ENCODE data around the gene ARHGAP24. TPM values are rescaled to one million over a fixed set of nuclear protein-coding genes. Genes with fewer than 3 reads are reported as not detected.

ARHGAP24 gene
- total and polyA plus RNA-seq, 4 donors: 1.8 to 15.2 (median 3.3) TPM

DNA sequence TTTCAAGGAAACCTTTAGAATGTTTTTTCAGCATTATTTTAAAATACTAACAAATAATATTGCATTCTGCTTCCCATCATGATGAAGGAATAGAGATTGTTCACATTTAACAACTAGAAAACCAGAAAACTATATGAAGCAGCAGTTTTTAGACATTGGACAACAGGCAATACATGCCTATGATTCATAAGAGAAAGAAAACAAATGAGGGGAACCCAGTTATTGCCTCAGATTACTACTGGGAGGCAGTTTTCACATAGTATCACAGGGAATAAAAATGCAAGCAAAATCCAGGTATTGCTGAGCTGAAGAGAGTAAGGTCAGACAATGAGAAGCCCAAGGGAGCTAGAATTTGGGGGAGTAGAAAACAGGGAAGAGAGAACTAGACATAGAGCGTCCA, 511.3 kb downstream of the ARHGAP24 start:
- H3K4me3 ChIP-seq (ENCODE audit: low read depth in 1 of 3, low read length in 3 of 3): no peak overlapping the region
- no peak overlapping the region for H3K27ac ChIP-seq (ENCODE audit: low read depth in 1 of 2, low read length in 2 of 2)
- DNase-seq (ENCODE audit: low spot score): no peak
- peaks cover 0 to 2% (median 1%) of the 10 kb centered on the region in 4 donors for H3K36me3 ChIP-seq (ENCODE audit: control insufficient read depth in 4 of 4, insufficient read depth in 3 of 4, low read depth in 1 of 4, low read length in 3 of 4)
- H3K4me1 ChIP-seq (ENCODE audit: control insufficient read depth in 4 of 4, insufficient read depth in 4 of 4, low read length in 3 of 4): no peaks in the 10 kb centered on the region
- no peak overlapping the region for H3K9ac ChIP-seq (ENCODE audit: low read depth in 1 of 2, low read length in 2 of 2)
- WGBS: 98% methylated on average over 1 of the region's 1 CpG
- no peaks in the 10 kb centered on the region for H3K9me3 ChIP-seq (ENCODE audit: control insufficient read depth in 4 of 4, low read length in 3 of 4)
- no peak for TF ChIP-seq SP1 (IDR thresholded peaks at IDR 0.05)
- no peaks in the 10 kb centered on the region for H3K27me3 ChIP-seq (ENCODE audit: control insufficient read depth in 4 of 4, insufficient read depth in 4 of 4, low read length in 3 of 4)

DNA sequence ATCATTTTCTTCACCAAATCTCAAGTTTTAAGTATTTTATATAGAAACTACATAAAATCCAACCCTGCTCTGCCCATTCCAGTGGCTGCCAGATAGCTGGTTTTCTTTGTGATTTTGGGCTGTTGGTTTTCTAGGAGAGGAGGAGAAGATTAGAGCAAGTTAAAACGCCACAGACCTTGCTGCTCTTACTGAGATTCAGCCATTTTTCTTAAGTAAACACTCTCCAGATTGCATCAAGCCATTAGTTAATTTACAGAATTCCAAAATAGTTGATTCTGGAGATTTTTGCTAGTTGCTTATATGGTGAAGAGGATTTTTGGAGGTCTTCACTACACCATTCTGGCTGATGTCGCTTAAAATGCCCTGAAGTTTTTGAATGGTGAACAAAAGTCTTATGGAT, 518.7 kb downstream of the ARHGAP24 start:
- H3K4me3 ChIP-seq (ENCODE audit: low read depth in 1 of 3, low read length in 3 of 3): no peak overlapping the region
- no peak for TF ChIP-seq SP1 (IDR thresholded peaks at IDR 0.05)
- TF ChIP-seq, protein P1, sequence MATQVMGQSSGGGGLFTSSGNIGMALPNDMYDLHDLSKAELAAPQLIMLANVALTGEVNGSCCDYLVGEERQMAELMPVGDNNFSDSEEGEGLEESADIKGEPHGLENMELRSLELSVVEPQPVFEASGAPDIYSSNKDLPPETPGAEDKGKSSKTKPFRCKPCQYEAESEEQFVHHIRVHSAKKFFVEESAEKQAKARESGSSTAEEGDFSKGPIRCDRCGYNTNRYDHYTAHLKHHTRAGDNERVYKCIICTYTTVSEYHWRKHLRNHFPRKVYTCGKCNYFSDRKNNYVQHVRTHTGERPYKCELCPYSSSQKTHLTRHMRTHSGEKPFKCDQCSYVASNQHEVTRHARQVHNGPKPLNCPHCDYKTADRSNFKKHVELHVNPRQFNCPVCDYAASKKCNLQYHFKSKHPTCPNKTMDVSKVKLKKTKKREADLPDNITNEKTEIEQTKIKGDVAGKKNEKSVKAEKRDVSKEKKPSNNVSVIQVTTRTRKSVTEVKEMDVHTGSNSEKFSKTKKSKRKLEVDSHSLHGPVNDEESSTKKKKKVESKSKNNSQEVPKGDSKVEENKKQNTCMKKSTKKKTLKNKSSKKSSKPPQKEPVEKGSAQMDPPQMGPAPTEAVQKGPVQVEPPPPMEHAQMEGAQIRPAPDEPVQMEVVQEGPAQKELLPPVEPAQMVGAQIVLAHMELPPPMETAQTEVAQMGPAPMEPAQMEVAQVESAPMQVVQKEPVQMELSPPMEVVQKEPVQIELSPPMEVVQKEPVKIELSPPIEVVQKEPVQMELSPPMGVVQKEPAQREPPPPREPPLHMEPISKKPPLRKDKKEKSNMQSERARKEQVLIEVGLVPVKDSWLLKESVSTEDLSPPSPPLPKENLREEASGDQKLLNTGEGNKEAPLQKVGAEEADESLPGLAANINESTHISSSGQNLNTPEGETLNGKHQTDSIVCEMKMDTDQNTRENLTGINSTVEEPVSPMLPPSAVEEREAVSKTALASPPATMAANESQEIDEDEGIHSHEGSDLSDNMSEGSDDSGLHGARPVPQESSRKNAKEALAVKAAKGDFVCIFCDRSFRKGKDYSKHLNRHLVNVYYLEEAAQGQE (IDR thresholded peaks at IDR 0.05): no peak
- no peak for TF ChIP-seq HNF4G (IDR thresholded peaks at IDR 0.05)
- TF ChIP-seq, protein P2, sequence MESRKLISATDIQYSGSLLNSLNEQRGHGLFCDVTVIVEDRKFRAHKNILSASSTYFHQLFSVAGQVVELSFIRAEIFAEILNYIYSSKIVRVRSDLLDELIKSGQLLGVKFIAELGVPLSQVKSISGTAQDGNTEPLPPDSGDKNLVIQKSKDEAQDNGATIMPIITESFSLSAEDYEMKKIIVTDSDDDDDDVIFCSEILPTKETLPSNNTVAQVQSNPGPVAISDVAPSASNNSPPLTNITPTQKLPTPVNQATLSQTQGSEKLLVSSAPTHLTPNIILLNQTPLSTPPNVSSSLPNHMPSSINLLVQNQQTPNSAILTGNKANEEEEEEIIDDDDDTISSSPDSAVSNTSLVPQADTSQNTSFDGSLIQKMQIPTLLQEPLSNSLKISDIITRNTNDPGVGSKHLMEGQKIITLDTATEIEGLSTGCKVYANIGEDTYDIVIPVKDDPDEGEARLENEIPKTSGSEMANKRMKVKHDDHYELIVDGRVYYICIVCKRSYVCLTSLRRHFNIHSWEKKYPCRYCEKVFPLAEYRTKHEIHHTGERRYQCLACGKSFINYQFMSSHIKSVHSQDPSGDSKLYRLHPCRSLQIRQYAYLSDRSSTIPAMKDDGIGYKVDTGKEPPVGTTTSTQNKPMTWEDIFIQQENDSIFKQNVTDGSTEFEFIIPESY (IDR thresholded peaks at IDR 0.05): no peak
- no peak for TF ChIP-seq YY1 (IDR thresholded peaks at IDR 0.05)
- TF ChIP-seq RXRA (IDR thresholded peaks at IDR 0.05): no peak
- no peak for TF ChIP-seq TAF1 (conservative IDR thresholded peaks at IDR 0.05)
- TF ChIP-seq NR2F2 (IDR thresholded peaks at IDR 0.05): no peak
- TF ChIP-seq, protein P3, sequence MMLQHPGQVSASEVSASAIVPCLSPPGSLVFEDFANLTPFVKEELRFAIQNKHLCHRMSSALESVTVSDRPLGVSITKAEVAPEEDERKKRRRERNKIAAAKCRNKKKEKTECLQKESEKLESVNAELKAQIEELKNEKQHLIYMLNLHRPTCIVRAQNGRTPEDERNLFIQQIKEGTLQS (IDR thresholded peaks at IDR 0.05): no peak
- no peak for TF ChIP-seq GABPA (IDR thresholded peaks at IDR 0.05 in 1 of 2, conservative IDR thresholded peaks at IDR 0.05 in 1 of 2)
- no peak for TF ChIP-seq HNF4A (conservative IDR thresholded peaks at IDR 0.05)
- TF ChIP-seq, protein P4, sequence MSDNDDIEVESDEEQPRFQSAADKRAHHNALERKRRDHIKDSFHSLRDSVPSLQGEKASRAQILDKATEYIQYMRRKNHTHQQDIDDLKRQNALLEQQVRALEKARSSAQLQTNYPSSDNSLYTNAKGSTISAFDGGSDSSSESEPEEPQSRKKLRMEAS (IDR thresholded peaks at IDR 0.05): no peak
- TF ChIP-seq, protein P5, sequence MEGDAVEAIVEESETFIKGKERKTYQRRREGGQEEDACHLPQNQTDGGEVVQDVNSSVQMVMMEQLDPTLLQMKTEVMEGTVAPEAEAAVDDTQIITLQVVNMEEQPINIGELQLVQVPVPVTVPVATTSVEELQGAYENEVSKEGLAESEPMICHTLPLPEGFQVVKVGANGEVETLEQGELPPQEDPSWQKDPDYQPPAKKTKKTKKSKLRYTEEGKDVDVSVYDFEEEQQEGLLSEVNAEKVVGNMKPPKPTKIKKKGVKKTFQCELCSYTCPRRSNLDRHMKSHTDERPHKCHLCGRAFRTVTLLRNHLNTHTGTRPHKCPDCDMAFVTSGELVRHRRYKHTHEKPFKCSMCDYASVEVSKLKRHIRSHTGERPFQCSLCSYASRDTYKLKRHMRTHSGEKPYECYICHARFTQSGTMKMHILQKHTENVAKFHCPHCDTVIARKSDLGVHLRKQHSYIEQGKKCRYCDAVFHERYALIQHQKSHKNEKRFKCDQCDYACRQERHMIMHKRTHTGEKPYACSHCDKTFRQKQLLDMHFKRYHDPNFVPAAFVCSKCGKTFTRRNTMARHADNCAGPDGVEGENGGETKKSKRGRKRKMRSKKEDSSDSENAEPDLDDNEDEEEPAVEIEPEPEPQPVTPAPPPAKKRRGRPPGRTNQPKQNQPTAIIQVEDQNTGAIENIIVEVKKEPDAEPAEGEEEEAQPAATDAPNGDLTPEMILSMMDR (IDR thresholded peaks at IDR 0.05; ENCODE audit: low read depth, low read length, missing input control): no peak
- no peak for TF ChIP-seq EGR1 (IDR thresholded peaks at IDR 0.05; ENCODE audit: low read depth in 2 of 2)
- no peak for TF ChIP-seq JUND (IDR thresholded peaks at IDR 0.05)
- no peak for TF ChIP-seq RAD21 (IDR thresholded peaks at IDR 0.05)
- H3K27ac ChIP-seq (ENCODE audit: low read depth in 1 of 2, low read length in 2 of 2): no peak overlapping the region
- H3K36me3 ChIP-seq (ENCODE audit: control insufficient read depth in 4 of 4, insufficient read depth in 3 of 4, low read depth in 1 of 4, low read length in 3 of 4): peaks cover 0 to 10% (median 3%) of the 10 kb centered on the region in 4 donors
- no peak for DNase-seq (ENCODE audit: low spot score)
- no peaks in the 10 kb centered on the region for H3K27me3 ChIP-seq (ENCODE audit: control insufficient read depth in 4 of 4, insufficient read depth in 4 of 4, low read length in 3 of 4)
- H3K4me1 ChIP-seq (ENCODE audit: control insufficient read depth in 4 of 4, insufficient read depth in 4 of 4, low read length in 3 of 4): no peaks in the 10 kb centered on the region
- H3K9me3 ChIP-seq (ENCODE audit: control insufficient read depth in 4 of 4, low read length in 3 of 4): no peaks in the 10 kb centered on the region
- whole genome bisulfite sequencing: 95% methylated on average over 2 of the region's 2 CpGs
- no peak overlapping the region for H3K9ac ChIP-seq (ENCODE audit: low read depth in 1 of 2, low read length in 2 of 2)

Data from liver (tissue), 9 donors.